ENCODE measurements around the gene HLX.

GRCh38 chr1:220893701-220894024 is 14.4 kb downstream of the HLX start:
- TF ChIP-seq REST (IDR thresholded peaks at IDR 0.05; ENCODE audit: insufficient read depth in 1 of 2, low read depth in 2 of 2, low read length in 1 of 2) (no peak), CTCF (IDR thresholded peaks at IDR 0.05) (no peak)
